ENCODE results near the gene NOTCH3. TPM values are rescaled to one million over a fixed set of nuclear protein-coding genes. Genes with fewer than 3 reads are reported as not detected.

NOTCH3 gene
- total RNA-seq, 4 donors from 2014 or later = 6.4 to 53.3 (median 32.7) TPM

DNA sequence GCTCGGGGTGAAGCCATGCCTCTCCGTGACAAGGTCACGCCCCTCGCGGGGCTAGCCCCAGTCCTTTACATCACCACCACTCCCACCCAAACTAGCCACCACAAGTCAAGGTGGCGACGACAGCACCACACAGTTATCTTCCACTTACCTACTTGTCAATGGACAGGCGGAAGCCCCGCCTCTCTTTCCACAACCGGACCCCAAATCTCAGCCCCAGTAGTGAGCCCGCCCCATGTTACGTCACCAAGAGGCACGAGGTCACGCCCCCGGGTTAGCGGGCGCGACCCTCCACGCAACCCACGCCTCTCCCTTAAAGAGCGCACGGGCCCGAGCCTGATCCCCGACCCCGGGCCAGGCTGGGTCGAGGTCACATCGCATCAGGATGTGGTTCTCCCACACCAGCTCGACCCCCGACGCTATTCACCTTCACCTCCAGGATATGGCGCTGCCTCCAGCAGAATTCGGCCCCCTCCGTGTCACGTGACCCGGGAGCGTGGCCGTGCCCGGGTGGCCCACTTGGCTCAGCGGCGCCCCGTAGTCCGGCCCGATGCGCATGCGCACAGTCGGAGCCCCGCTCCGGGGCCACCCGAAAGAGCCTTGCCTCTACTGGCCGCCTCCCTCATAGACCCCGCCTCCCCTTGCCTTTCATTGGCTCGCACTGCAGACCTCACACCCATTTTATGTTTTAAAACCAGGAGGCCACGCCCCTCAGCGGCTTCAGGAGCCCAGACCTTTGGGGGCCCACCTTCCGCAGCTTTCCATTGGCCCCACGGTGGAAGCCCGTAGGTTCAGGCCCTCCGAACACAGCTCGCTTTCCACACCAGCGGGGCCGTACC lies 75.3 kb downstream of the NOTCH3 start:
- in situ Hi-C loops (cut with MboI; ENCODE audit: low sequenced_read_pairs in 4 of 4) = no loop called here
- peak; percentile 94 to 95 for ATAC-seq
- DNase-seq = peak; percentile 95 to 98
- peaks cover 13 to 15% of the 10 kb centered on the region in 2 donors for H3K4me1 ChIP-seq
- peaks cover 0 to 6% of the 10 kb centered on the region in 2 donors for H3K36me3 ChIP-seq
- peak overlapping the region; percentile 89 to 95 (median 93) for H3K27ac ChIP-seq
- TF ChIP-seq POLR2A (IDR thresholded peaks at IDR 0.05) = peak; percentile 40 to 42
- TF ChIP-seq, protein P1, sequence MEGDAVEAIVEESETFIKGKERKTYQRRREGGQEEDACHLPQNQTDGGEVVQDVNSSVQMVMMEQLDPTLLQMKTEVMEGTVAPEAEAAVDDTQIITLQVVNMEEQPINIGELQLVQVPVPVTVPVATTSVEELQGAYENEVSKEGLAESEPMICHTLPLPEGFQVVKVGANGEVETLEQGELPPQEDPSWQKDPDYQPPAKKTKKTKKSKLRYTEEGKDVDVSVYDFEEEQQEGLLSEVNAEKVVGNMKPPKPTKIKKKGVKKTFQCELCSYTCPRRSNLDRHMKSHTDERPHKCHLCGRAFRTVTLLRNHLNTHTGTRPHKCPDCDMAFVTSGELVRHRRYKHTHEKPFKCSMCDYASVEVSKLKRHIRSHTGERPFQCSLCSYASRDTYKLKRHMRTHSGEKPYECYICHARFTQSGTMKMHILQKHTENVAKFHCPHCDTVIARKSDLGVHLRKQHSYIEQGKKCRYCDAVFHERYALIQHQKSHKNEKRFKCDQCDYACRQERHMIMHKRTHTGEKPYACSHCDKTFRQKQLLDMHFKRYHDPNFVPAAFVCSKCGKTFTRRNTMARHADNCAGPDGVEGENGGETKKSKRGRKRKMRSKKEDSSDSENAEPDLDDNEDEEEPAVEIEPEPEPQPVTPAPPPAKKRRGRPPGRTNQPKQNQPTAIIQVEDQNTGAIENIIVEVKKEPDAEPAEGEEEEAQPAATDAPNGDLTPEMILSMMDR (IDR thresholded peaks at IDR 0.05 in 4 of 5, conservative IDR thresholded peaks at IDR 0.05 in 1 of 5) = peak in 2 of 5 experiments; percentile 35 to 48
- peak overlapping the region; percentile 78 to 85 (median 84) for H3K4me3 ChIP-seq
- no peaks in the 10 kb centered on the region for H3K27me3 ChIP-seq
- intact Hi-C loops (cut with DNase I; ENCODE audit: low total_unique reads) = loop anchor here (2.0 to 10.0 kb wide), 4 partner anchors 327 to 1059 kb away; partner anchors contain the start of genes FAM32A and RAB8A
- no peaks in the 10 kb centered on the region for H3K9me3 ChIP-seq

DNA sequence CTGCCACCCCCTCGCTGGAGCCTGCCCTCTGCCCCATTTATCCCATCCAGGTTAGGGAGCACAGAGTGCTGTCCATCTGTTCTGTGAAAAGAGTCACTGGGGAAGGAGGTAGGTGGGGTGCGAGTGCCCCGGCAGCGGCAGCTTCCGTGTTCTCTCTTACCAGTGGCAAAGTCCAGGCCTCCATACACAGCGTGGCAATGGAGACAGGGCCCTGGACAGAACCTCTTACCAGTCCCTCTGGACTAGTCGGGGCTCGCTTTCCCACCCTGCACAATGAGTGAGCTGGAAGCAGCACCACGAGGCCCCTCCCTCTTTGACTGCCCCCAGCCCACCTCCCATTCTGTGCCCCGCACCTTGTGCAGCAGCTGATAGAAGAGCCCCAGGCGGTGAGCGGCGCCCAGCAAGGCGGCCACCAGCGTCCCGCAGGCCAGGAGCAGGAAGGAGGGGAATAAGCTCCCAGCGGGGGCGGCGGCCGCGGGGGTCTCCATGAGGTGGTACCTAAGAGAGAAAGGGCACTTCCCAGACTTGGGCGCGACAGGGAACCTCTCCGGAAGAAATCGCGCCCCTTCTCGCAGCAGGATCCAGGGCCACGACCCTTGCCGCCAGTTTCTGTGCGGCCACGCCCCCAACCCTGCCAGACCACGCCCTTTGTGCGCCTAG lies 76.1 kb downstream of the NOTCH3 start:
- in situ Hi-C loops (cut with MboI; ENCODE audit: low sequenced_read_pairs in 4 of 4) = no loop called here
- peak overlapping the region; percentile 78 to 85 (median 84) for H3K4me3 ChIP-seq
- TF ChIP-seq, protein P1 (IDR thresholded peaks at IDR 0.05 in 4 of 5, conservative IDR thresholded peaks at IDR 0.05 in 1 of 5) = no peak
- no peak for TF ChIP-seq POLR2A (IDR thresholded peaks at IDR 0.05)
- DNase-seq (no peak), ATAC-seq (peak in 1 of 2 donors; percentile 3)
- intact Hi-C loops (cut with DNase I; ENCODE audit: low total_unique reads) = loop anchor here (2.0 to 10.0 kb wide), 4 partner anchors 328 to 1060 kb away; partner anchors contain the start of genes FAM32A and RAB8A
- H3K9me3 ChIP-seq = no peaks in the 10 kb centered on the region
- no peaks in the 10 kb centered on the region for H3K27me3 ChIP-seq
- H3K27ac ChIP-seq = peak overlapping the region; percentile 89 to 95 (median 93)
- H3K36me3 ChIP-seq = peaks cover 0 to 14% of the 10 kb centered on the region in 2 donors
- H3K4me1 ChIP-seq = peaks cover 13 to 15% of the 10 kb centered on the region in 2 donors

DNA sequence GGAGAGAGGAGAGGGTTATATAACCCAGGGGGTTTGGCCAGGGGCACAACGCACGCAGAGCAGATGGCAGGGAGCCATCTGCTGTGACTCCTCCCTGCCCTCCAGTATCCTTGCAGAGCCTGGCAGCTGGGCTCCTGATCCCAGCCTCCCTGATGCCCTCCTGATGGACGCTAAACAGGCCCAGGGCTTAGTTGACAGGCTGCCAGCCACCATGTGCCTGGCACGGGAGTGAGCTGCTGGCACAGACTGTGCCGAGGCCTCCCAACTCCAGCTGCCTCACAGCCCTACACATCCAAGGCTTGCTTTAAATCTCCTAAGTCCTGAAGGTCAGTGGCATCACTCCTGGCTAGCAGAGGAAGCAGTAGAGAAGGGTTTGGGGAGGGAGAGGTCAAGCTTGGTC lies 76.9 kb downstream of the NOTCH3 start:
- peak overlapping the region; percentile 89 to 95 (median 93) for H3K27ac ChIP-seq

More for the DNA sequence above, 76.9 kb downstream of the NOTCH3 start:
- Histone ChIP-seq H3K27me3 (no peaks in the 10 kb centered on the region), H3K4me1 (peaks cover 13 to 15% of the 10 kb centered on the region in 2 donors), H3K9me3 (no peaks in the 10 kb centered on the region), H3K4me3 (no peak overlapping the region), H3K36me3 (peaks cover 0 to 22% of the 10 kb centered on the region in 2 donors)
- ATAC-seq (peak; percentile 8 to 11), DNase-seq (peak; percentile 28 to 63)
- in situ Hi-C loops (cut with MboI; ENCODE audit: low sequenced_read_pairs in 4 of 4) (no loop called here), intact Hi-C loops (cut with DNase I; ENCODE audit: low total_unique reads) (loop anchor here (2.0 to 10.0 kb wide), 3 partner anchors 329 to 1061 kb away; partner anchors contain the start of gene FAM32A)
- no peak for TF ChIP-seq POLR2A (IDR thresholded peaks at IDR 0.05)
- TF ChIP-seq, protein P1 (IDR thresholded peaks at IDR 0.05 in 4 of 5, conservative IDR thresholded peaks at IDR 0.05 in 1 of 5) = no peak

Measured in gastrocnemius medialis (tissue), 4 donors.